Measurements from ENCODE around the gene ADH4.

DNA sequence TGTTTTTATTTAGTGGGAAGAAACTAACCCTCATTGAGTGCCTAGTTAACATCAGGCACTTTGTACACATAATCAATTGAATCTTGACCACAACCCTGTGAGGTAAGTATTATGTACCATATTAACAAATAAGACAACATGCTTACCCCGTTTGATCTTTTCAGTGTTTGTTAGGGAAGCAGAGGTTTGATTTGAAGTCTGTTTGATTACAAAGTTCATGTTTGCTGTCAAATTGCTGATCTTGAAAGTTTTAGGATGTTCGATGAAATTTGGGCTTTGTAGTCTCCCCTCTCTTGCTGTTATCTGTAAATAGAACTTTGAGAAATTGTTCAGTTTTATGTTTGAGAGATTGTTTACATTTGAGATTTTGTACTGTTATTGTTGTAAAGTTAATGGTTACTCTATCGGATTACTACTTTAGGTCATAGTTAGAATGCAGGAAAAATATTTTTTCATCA is 13.4 kb upstream of the ADH4 start:
- TF ChIP-seq RARB (CRISPR knock-in tag; IDR thresholded peaks at IDR 0.05) (no peak), ARNTL (CRISPR knock-in tag; IDR thresholded peaks at IDR 0.05; ENCODE audit: borderline replicate concordance, low read depth) (no peak), ZFP30 (CRISPR knock-in tag; IDR thresholded peaks at IDR 0.05) (no peak), TOX (CRISPR knock-in tag; IDR thresholded peaks at IDR 0.05; ENCODE audit: borderline replicate concordance) (no peak), SNAI2 (CRISPR knock-in tag; IDR thresholded peaks at IDR 0.05) (no peak), ESRRG (CRISPR knock-in tag; IDR thresholded peaks at IDR 0.05) (no peak), ZFP3 (CRISPR knock-in tag; IDR thresholded peaks at IDR 0.05) (no peak), ISL1 (CRISPR knock-in tag; IDR thresholded peaks at IDR 0.05) (no peak), TCF4 (CRISPR knock-in tag; IDR thresholded peaks at IDR 0.05; ENCODE audit: borderline replicate concordance) (no peak)
- TF ChIP-seq, protein P1, sequence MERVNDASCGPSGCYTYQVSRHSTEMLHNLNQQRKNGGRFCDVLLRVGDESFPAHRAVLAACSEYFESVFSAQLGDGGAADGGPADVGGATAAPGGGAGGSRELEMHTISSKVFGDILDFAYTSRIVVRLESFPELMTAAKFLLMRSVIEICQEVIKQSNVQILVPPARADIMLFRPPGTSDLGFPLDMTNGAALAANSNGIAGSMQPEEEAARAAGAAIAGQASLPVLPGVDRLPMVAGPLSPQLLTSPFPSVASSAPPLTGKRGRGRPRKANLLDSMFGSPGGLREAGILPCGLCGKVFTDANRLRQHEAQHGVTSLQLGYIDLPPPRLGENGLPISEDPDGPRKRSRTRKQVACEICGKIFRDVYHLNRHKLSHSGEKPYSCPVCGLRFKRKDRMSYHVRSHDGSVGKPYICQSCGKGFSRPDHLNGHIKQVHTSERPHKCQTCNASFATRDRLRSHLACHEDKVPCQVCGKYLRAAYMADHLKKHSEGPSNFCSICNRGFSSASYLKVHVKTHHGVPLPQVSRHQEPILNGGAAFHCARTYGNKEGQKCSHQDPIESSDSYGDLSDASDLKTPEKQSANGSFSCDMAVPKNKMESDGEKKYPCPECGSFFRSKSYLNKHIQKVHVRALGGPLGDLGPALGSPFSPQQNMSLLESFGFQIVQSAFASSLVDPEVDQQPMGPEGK (CRISPR knock-in tag; IDR thresholded peaks at IDR 0.05; ENCODE audit: borderline replicate concordance), result no peak
- TF ChIP-seq, protein P2, sequence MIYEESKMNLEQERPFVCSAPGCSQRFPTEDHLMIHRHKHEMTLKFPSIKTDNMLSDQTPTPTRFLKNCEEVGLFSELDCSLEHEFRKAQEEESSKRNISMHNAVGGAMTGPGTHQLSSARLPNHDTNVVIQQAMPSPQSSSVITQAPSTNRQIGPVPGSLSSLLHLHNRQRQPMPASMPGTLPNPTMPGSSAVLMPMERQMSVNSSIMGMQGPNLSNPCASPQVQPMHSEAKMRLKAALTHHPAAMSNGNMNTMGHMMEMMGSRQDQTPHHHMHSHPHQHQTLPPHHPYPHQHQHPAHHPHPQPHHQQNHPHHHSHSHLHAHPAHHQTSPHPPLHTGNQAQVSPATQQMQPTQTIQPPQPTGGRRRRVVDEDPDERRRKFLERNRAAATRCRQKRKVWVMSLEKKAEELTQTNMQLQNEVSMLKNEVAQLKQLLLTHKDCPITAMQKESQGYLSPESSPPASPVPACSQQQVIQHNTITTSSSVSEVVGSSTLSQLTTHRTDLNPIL (CRISPR knock-in tag; IDR thresholded peaks at IDR 0.05; ENCODE audit: low read depth), result no peak
- TF ChIP-seq, protein P3, sequence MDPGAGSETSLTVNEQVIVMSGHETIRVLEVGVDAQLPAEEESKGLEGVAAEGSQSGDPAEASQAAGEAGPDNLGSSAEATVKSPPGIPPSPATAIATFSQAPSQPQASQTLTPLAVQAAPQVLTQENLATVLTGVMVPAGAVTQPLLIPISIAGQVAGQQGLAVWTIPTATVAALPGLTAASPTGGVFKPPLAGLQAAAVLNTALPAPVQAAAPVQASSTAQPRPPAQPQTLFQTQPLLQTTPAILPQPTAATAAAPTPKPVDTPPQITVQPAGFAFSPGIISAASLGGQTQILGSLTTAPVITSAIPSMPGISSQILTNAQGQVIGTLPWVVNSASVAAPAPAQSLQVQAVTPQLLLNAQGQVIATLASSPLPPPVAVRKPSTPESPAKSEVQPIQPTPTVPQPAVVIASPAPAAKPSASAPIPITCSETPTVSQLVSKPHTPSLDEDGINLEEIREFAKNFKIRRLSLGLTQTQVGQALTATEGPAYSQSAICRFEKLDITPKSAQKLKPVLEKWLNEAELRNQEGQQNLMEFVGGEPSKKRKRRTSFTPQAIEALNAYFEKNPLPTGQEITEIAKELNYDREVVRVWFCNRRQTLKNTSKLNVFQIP (CRISPR knock-in tag; IDR thresholded peaks at IDR 0.05; ENCODE audit: borderline replicate concordance, low read depth), result no peak

All from SK-N-SH treated with all-trans-retinoic acid at 6 μM for 48 hours (cell line).